GM12878 (cell line): Measurements from ENCODE around the gene VWA3B. TPM values are rescaled to one million over a fixed set of nuclear protein-coding genes. Genes with fewer than 3 reads are reported as not detected.

ENCODE experiments used
- CHD1 ChIP-seq: IDR thresholded peaks from 2 replicates; pipeline ENCODE4 v1.6.1; 2012; ENCODE audit warnings: low read depth, low read length, improper control_type of control experiment
- CHD2 ChIP-seq: IDR thresholded peaks from 2 replicates; pipeline ENCODE4 v1.6.1; 2011; ENCODE audit warnings: low read depth, low read length, improper control_type of control experiment, borderline replicate concordance
- FOXM1 ChIP-seq: IDR thresholded peaks from 2 replicates; pipeline ENCODE4 v1.6.1; 2012; ENCODE audit warnings: low read depth, mild to moderate bottlenecking, inconsistent platforms, low read length, moderate library complexity
- GATAD2B ChIP-seq: fragments of 450-650 bp; conservative IDR thresholded peaks from 2 replicates; pipeline ENCODE4 v1.6.1; 2017; ENCODE audit warnings: low read depth, mild to moderate bottlenecking, moderate library complexity
- HCFC1 ChIP-seq: fragments of 150-350 bp; IDR thresholded peaks from 2 replicates; pipeline ENCODE4 v1.6.1; 2014; ENCODE audit warnings: low read length
- HDGF ChIP-seq: fragments of 450-650 bp; IDR thresholded peaks from 2 replicates; pipeline ENCODE4 v1.6.1; 2016; ENCODE audit warnings: antibody characterized with exemption
- NBN ChIP-seq: fragments of 450-650 bp; IDR thresholded peaks from 2 replicates; pipeline ENCODE4 v1.6.1; 2016
- SIX5 ChIP-seq: IDR thresholded peaks from 2 replicates; pipeline ENCODE4 v1.6.1; 2011; ENCODE audit warnings: mild to moderate bottlenecking, low read depth, low read length, moderate library complexity; ENCODE audit not compliant: severe bottlenecking
- polyA plus RNA-seq, 11 experiments: library from polyadenylated mRNA; depleted of rRNA in 4 of 11; unstranded in 6 of 11; stranded (reverse) in 5 of 11; fragments of >200 nt; fragmentation: Nextera tagmentation in 4 of 11; fragmentation: Illumina TruSeq in 1 of 11; extraction: Ambion mirVana in 4 of 11; extraction: Trizol in 1 of 11; gene quantifications; 1 replicate in 1 of 11; 2 replicates in 10 of 11; pipeline versions ENCODE4 v1.2.1 to v1.2.3, GENCODE V29; 2011 to 2016; ENCODE audit warnings: inconsistent platforms in 2 of 11, missing spikeins in 2 of 11, low read depth in 1 of 11
- total RNA-seq, 4 experiments: library from RNA; depleted of rRNA in 3 of 4; stranded (reverse); fragments of >200 nt in 3 of 4; fragmentation: Illumina TruSeq in 1 of 4; extraction: Trizol in 1 of 4; gene quantifications; 2 replicates each; pipeline versions ENCODE4 v1.2.1 to v1.2.3, GENCODE V29; 2013 to 2021
- TF ChIP-seq, protein P1 (sequence below): fragments of 150-350 bp; IDR thresholded peaks from 2 replicates; pipeline ENCODE4 v1.6.1; 2016; ENCODE audit warnings: low read depth, low read length
- TF ChIP-seq, protein P2 (sequence below): IDR thresholded peaks from 2 replicates; pipeline ENCODE4 v1.6.1; 2012; ENCODE audit warnings: low read depth, low read length, improper control_type of control experiment
- TF ChIP-seq, protein P3 (sequence below): IDR thresholded peaks from 2 replicates; pipeline ENCODE4 v1.6.1; 2011; ENCODE audit warnings: borderline replicate concordance, low read depth, mild to moderate bottlenecking, moderate library complexity, mixed read lengths, low read length; ENCODE audit not compliant: insufficient read depth; ENCODE audit errors: extremely low read length

The VWA3B gene
- total and polyA plus RNA-seq, 10 of the 15 experiments (the other 5 are each of a cell fraction or from before 2014, with no cell fraction given) = 0.04 to 0.86 (median 0.19) TPM; not detected in 4

DNA sequence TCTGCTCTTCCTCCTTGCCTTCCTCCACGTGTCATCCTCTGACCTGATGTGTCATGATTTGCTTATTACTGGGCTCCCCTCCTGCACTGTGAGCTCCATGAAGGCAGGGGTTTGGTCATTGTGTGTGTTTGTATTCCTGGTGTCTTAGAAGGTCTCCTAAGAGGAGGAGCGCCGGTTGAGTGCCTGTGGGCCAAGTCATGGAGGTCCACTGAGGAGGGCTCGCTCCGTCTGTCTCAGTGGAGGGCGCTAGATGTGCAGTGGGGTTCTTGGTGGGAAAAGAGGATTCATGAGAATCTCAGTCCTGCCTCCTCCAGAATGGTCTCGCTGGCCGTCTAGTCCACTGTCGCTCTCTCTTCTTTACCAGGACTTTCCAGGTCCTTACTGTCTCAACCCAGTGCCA is 100.2 kb downstream of the VWA3B start (continued):
- TF ChIP-seq, protein P1, sequence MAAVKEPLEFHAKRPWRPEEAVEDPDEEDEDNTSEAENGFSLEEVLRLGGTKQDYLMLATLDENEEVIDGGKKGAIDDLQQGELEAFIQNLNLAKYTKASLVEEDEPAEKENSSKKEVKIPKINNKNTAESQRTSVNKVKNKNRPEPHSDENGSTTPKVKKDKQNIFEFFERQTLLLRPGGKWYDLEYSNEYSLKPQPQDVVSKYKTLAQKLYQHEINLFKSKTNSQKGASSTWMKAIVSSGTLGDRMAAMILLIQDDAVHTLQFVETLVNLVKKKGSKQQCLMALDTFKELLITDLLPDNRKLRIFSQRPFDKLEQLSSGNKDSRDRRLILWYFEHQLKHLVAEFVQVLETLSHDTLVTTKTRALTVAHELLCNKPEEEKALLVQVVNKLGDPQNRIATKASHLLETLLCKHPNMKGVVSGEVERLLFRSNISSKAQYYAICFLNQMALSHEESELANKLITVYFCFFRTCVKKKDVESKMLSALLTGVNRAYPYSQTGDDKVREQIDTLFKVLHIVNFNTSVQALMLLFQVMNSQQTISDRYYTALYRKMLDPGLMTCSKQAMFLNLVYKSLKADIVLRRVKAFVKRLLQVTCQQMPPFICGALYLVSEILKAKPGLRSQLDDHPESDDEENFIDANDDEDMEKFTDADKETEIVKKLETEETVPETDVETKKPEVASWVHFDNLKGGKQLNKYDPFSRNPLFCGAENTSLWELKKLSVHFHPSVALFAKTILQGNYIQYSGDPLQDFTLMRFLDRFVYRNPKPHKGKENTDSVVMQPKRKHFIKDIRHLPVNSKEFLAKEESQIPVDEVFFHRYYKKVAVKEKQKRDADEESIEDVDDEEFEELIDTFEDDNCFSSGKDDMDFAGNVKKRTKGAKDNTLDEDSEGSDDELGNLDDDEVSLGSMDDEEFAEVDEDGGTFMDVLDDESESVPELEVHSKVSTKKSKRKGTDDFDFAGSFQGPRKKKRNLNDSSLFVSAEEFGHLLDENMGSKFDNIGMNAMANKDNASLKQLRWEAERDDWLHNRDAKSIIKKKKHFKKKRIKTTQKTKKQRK = no peak
- TF ChIP-seq HCFC1 (no peak), CHD1 (no peak), FOXM1 (no peak), HDGF (no peak), NBN (no peak), GATAD2B (no peak), SIX5 (no peak), CHD2 (no peak)
- TF ChIP-seq, protein P2, sequence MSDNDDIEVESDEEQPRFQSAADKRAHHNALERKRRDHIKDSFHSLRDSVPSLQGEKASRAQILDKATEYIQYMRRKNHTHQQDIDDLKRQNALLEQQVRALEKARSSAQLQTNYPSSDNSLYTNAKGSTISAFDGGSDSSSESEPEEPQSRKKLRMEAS = no peak
- TF ChIP-seq, protein P3, sequence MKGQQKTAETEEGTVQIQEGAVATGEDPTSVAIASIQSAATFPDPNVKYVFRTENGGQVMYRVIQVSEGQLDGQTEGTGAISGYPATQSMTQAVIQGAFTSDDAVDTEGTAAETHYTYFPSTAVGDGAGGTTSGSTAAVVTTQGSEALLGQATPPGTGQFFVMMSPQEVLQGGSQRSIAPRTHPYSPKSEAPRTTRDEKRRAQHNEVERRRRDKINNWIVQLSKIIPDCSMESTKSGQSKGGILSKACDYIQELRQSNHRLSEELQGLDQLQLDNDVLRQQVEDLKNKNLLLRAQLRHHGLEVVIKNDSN = no peak
